Esophagus muscularis mucosa (tissue), 4 donors: ENCODE results near the gene IGF1R.

ENCODE experiments used
- CTCF ChIP-seq, 3 experiments: fragments of 200-600 bp in 2 of 3; fragments of 450-650 bp in 1 of 3; sonication (generic) in 2 of 3; IDR thresholded peaks; one replicate each; pipeline ENCODE4 v1.5.1; 2017 to 2019; ENCODE audit warnings: antibody characterized with exemption in 3 of 3, mild to moderate bottlenecking in 2 of 3, moderate library complexity in 1 of 3
- EP300 ChIP-seq: sonication (generic); formaldehyde crosslinking; IDR thresholded peaks from one replicate; pipeline ENCODE4 v1.6.1; 2017; ENCODE audit warnings: antibody characterized with exemption
- POLR2A ChIP-seq: fragments of 450-650 bp; IDR thresholded peaks from one replicate; pipeline ENCODE4 v1.6.1; 2017; ENCODE audit warnings: antibody characterized with exemption, moderate library complexity, mild to moderate bottlenecking, low read depth

GRCh38 chr15:98737159-98737558 is 88.8 kb downstream of the IGF1R start:
- TF ChIP-seq CTCF (IDR thresholded peaks at IDR 0.05) (no peak), POLR2A (no peak), EP300 (no peak)
